Left renal pelvis (tissue), 4 donors: ENCODE measurements around the gene CTXN1. TPM values are rescaled to one million over a fixed set of nuclear protein-coding genes. Genes with fewer than 3 reads are reported as not detected.

ENCODE experiments used
- DNase-seq, 4 donors: peaks; one replicate each; pipeline ENCODE4 v3.0.0-alpha.2; 2013; ENCODE audit warnings: low read depth in 4 of 4, low spot score in 3 of 4
- polyA plus RNA-seq, 4 donors: library from polyadenylated mRNA; unstranded; fragments of 120-200 nt; gene quantifications; one replicate each; pipeline ENCODE4 v1.2.1, GENCODE V29; 2013; ENCODE audit not compliant: insufficient read length in 4 of 4

Gene CTXN1
- polyA plus RNA-seq, 4 donors, result 11.6 to 34.1 (median 13.9) TPM

- no peak for DNase-seq
Observed at GRCh38 chr19:7915250-7916102, 10.5 kb downstream of the CTXN1 start.

DNA sequence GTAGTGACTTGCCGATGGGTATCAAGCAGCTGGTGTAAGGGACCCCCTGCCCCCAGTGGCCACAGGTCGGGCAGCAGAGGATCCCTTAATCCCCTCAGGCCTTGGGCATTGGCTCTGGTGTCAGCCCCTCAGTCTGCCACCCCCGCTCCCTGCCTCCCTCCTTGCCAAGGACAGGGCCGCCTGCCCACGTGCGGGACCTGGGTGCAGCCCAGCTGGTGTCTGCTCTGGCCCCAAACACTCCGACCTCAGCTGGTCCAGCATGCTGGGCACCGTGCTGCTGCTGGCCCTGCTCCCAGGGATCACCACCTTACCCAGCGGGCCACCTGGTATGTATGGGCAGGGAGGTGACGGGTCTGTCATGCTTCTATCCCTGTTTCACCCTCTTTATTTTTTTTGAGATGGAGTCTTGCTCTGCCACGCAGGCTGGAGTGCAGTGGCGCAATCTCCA lies 11.3 kb downstream of the CTXN1 start, which contains the start of gene TGFBR3L:
Gene TGFBR3L (plus strand): TSS at position 233 of the 448 bp plus-strand sequence.
- DNase-seq, result no peak

DNA sequence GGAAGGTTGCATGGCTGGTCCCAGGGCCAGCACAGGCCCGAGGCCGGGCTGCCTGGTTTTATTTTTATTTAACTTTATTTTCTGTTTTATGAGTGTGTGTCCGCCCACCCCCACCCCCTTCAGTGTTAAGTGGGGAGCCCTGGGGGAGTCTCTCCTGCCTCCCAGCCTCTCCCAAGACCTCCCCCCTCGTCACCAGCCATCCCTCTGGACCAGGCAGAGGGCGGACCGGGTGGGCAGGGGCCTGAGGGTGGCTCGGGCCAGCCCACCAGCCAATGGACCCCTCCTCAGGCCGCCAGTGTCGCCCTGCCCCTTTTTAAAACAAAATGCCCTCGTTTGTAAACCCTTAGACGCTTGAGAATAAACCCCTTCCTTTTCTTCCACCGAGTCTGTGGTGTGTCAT lies 11.8 kb downstream of the CTXN1 start:
- DNase-seq, result no peak

GRCh38 chr19:7913652-7914051 lies 12.3 kb downstream of the CTXN1 start:
- no peak for DNase-seq

GRCh38 chr19:7912697-7913564 lies 13.0 kb downstream of the CTXN1 start:
- DNase-seq, result no peak

DNA sequence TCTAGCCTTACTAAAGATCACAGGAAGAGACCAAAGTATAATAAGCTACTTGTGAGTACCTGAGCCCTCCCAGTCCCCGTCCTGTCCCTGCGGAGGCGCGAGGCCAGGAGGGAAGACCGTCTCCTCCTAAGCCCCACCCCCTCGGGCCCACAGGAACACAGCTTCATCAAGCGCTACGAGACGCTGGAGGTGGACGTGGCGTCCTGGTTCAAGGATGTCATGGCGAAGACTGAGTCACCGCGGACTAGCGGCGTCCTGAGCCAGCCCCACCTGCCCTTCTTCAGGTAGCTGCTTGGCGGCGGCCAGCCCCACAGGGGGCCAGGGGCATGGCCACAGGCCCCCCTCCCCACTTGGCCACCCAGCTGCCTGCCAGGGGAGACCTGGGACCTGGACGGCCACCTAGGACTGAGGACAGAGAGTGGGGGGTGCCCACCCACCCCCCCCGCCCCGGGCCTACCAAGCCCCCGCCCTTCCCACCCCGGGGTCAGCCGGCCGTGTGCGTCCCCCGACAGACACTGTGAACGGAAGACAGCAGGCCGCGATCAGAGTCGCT lies 13.7 kb downstream of the CTXN1 start:
- no peak for DNase-seq

DNA sequence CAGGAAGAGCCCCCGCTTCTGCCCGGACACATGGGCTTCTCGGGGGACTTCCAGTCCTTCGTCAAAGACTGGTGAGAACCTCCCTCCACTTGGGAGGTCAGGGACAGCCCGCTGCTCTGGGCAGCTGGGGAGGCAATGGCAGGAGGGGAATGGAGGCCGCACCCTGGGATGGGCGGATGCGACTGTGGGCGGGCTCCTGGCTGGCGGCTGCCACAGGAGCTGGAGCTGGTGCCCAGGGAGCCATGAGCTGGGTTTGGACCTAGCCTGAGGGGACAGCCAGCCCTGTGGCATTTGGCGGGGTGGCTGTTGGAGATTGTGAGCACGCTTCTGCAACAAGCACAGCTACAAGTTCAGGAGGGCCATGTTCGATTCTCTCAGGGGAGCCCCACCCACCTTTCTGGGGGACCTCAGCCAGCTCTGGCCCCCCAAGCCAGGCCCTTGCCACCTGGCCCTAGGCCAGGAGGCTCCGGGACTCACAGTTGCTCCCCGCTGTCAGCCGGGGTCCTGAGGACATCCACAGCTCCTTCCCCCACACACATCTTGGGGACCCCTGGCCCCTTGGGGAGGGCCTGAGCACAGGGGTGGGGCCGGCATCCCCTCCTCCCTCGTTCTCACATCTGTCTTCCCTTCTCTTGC lies 14.3 kb downstream of the CTXN1 start:
- no peak for DNase-seq

DNA sequence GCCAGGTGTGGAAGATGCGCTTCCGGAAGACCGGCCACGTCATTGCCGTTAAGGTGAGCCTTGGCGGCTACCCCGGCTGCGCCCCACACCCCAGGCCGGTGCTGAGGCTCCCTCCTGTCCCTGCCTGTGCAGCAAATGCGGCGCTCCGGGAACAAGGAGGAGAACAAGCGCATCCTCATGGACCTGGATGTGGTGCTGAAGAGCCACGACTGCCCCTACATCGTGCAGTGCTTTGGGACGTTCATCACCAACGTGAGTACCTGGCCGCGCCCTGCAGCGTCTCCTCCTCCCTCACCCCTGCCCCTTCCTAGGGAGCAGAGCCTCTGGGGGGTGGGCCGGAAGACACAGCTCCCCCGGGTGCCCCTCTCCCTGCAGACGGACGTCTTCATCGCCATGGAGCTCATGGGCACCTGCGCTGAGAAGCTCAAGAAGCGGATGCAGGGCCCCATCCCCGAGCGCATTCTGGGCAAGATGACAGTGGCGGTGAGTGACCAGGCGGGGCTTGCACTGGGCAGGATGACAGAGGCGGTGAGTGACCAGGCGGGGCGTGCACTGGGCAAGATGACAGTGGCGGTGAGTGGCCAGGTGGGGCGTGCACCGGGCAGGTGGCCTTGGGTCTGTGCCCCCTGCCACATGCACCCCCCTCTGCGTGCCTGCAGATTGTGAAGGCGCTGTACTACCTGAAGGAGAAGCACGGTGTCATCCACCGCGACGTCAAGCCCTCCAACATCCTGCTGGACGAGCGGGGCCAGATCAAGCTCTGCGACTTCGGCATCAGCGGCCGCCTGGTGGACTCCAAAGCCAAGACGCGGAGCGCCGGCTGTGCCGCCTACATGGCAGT lies 15.4 kb downstream of the CTXN1 start:
- no peak for DNase-seq

DNA sequence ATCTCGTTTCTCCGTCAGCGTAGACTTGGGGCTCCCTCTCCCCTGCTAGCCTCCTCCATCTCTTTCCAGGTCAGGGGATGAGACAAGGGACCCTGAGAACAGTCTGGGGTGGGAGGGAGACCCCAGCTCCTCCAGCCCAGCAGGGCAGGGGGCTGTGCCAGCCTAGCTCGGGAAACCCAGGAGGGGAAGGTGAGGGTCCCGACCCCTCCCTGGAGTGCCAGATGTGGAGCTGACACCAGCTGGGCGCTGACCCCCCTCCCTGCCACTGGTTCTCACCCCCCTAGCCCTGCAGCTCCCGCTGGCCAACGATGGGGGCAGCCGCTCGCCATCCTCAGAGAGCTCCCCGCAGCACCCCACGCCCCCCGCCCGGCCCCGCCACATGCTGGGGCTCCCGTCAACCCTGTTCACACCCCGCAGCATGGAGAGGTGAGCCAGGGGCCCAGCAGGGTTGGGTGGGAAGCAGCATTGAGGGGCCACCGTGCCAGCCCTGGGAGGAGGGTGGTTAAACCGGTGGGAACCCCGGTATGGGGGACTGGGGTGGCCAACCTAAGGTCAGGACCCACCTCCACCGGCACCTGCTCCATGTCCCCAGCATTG lies 16.4 kb downstream of the CTXN1 start:
- DNase-seq, result no peak

GRCh38 chr19:7908742-7909461 lies 17.0 kb downstream of the CTXN1 start:
- no peak for DNase-seq

- DNase-seq, result no peak
Observed at GRCh38 chr19:7908078-7908699, 17.7 kb downstream of the CTXN1 start.

GRCh38 chr19:7907544-7907943 lies 18.4 kb downstream of the CTXN1 start:
- DNase-seq, result no peak

- DNase-seq, result no peak
Observed at GRCh38 chr19:7907122-7907521, 18.8 kb downstream of the CTXN1 start.

GRCh38 chr19:7905859-7906258 lies 20.1 kb downstream of the CTXN1 start:
- DNase-seq, result no peak

- DNase-seq, result no peak
Observed at GRCh38 chr19:7905268-7905667, 20.7 kb downstream of the CTXN1 start.

- no peak for DNase-seq
Observed at GRCh38 chr19:7904074-7905020, 21.6 kb downstream of the CTXN1 start.
